GM21367 (cell line): ENCODE results near the gene SPAG16.
A peak's percentile ranks its signal among the peaks of the same experiment; 100 is the strongest.

Source experiments
- ATAC-seq: cut with Tn5 transposase; IDR thresholded peaks from one replicate; pipeline ENCODE4 v1.9.1; 2021; ENCODE audit not compliant: unreplicated experiment

SPAG16 gene

DNA sequence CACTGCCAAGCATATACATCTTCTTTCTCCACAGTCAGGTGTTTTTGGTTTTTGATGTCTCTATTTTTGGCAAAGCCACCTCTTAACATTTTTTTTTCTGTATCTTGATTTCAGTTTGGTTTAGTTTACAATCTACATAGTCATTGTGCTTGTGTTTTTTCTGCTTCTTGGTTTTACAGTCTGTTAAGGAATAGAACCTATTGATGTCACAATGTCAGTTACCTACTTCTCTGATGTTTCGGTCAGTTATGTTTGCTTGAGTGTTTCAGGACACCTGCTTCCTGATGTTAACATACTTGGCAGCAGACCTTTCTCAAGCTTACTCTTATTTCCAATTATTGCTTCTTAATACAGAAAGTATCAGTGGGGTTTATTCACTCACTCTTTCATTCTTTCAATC lies 253.3 kb downstream of the SPAG16 start:
- no peak for ATAC-seq

DNA sequence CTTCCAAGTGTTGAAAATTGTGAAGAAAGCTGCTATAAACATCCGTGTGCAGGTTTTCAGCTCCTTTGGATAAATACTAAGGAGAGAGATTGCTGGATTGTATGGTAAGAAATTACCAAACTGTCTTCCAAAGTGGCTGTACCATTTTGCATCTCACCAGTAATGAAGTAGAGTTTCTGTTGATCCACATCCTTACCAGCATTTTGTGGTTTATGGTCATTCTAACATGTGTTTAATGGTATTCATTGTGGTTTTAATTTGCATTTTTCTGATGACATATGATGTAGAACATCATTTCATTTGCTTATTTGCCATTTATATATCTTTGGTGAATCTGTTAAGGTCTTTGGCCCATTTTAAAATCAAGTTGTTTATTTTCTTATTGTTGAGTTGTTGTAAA lies 260.7 kb downstream of the SPAG16 start:
- no peak for ATAC-seq

DNA sequence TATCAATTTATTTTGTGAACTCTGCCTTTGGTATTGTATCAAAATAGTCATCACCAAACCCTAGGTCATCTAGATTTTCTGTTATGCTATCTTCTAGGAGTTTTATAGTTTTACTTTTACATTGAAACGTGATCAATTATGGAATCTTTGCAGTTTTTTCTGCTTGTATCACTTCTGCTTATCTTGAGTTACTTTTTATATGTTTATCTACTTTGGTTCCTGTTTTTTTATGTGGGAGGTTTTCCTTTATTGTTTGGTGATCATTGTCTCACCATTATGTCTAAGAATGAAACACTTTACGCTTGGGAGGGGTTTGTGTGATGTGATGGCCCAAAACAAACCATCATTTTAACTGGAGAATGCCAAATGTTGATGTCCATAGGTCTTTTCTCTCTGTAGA lies 261.2 kb downstream of the SPAG16 start:
- ATAC-seq = no peak

DNA sequence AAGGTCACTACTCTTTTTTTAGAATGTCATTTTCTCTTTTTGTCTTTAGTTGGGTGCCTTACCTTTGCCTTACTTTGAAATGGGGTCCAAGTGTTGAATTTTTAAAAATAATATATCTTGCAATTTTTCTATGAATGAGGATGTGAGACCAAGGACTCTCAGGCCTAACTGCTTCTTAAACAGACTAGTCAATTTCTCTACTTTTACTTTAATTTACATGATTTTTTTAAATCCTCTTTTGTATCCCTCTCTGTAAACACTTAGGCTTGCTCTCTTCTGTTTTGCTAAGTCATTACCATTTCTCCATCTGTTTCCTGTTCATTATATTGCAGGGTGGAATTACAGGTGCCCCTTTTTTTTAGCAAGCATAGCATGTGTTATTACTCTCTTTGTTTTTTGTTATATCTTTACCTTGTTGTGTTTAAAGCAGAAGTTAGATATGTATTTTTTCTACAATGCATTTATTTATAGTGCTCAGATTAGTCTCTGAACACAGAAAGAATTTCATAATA lies 261.8 kb downstream of the SPAG16 start:
- no peak for ATAC-seq

DNA sequence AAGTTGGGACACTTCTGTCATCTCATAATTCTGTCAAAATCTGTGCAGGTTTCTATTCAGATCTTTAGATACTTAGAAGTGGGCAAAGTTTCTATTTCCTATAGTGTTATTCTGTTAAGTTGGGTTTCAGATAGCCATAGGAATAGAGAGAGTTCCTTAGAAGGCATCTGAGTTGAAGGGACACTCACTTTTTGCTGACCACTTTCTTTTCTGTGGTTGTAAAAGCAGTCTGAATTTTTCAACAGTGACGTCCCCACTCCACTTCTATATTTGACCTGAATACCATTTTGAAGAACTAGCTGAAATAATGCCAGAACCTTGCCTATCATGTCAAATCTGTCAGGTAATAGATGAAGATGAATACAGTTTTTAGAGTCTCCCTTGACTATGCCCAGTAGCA lies 267.3 kb downstream of the SPAG16 start:
- no peak for ATAC-seq

DNA sequence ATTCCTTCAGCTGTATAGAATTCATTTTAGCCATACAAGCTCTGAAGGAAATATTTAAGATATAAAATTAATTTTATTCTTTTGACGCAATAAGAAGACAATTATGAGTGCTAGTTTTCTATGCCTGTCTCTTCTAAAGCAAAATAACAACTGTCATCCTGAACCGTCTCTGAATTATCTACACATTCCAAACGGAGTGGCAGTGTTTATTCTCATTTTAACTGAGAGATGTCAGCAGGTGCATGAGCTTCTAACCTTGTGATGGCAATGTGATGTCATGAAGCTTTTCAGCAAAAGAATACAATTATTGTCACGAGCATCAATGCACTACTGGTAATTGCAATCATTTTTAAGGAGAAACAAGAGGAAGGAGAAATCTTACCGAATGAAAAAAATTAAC lies 274.8 kb downstream of the SPAG16 start:
- no peak for ATAC-seq

DNA sequence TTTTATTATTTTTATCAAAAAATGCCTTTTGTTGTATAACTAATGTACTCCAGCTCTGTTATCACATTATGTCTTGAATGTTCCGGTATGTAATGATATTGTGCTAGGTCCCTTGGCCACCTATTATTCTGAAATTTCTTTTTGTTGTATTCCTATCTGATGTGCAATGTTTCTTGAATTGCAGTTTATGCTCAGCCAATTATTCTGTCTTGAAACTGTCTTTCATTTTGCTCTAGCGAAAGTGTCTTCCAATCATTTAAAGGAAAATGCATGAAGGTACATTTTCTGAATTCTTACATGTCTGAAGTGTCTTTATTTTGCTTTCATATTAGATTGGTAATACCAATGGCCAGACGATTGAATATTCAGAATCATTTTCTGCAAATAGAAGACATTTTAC lies 277.5 kb downstream of the SPAG16 start:
- ATAC-seq = no peak

DNA sequence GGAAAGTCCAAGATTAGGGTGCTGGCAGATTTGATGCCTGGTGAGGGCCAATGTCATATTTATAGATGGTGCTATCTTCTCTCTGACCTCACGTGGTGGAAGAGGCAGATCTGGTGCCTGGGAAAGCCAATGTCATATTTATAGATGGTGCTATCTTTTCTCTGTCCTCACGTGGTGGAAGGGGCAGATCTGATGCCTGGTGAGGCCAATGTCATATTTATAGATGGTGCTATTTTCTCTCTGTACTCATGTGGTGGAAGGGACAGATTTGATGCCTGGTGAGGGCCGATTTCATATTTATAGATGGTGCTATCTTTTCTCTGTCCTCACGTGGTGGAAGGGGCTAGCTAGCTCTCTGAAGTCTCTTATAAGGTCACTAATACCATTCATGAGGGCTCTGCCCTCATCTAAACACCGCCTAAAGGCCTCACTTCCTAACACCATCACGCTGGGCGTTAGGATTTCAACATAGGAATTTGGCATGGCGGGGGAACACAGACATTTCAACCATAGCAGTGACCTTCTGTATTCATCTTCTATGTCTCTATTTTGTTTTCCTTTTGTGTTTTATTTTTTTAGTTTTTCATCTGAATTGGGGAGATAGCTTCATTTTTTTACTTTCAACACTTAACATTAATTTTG lies 278.4 kb downstream of the SPAG16 start:
- ATAC-seq = no peak

DNA sequence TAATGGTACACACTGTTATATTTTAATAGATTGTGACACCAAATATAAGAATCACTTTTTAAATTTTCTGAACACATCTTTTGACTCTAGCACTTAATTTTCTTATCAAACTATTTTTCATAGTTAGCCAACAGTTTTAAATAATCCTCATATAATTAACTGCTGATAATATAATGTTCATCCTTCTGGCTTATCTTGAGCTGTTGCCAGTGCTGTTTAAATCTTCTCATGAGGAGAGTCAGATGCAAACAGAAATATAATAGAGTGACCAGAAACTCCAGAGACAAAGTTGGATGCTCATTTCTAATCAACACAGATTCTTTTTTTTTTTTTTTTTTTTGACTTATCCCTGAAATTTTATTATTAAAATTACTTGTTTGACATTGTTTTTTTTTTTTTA lies 282.6 kb downstream of the SPAG16 start:
- no peak for ATAC-seq

DNA sequence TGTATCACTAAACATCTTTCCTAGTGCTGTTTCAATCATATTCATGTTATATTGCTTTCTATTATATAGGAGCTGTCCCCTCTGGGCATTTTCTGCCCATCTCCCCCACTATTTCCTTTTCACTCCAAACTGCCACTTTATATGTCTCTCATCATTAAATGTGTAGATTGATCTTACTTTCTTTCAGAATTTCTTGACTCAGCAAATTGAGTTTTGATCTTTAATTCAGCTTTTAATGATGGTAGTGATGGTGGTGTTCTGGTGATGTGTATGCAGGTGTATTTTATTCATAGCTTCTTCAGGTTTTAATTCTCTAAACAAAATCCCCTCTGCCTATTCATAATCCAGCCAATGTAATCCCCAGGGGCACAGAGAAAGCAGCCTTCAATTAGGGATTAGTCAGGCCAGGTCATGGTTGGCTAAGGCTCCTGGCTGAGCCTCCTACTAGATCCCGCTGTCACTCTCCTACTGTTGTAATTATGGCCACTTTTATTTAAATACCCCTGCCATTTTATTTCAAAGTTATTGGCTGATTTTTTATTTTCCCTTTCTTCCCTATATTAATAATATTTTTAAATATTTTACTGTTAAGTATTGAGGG lies 325.4 kb downstream of the SPAG16 start:
- no peak for ATAC-seq

DNA sequence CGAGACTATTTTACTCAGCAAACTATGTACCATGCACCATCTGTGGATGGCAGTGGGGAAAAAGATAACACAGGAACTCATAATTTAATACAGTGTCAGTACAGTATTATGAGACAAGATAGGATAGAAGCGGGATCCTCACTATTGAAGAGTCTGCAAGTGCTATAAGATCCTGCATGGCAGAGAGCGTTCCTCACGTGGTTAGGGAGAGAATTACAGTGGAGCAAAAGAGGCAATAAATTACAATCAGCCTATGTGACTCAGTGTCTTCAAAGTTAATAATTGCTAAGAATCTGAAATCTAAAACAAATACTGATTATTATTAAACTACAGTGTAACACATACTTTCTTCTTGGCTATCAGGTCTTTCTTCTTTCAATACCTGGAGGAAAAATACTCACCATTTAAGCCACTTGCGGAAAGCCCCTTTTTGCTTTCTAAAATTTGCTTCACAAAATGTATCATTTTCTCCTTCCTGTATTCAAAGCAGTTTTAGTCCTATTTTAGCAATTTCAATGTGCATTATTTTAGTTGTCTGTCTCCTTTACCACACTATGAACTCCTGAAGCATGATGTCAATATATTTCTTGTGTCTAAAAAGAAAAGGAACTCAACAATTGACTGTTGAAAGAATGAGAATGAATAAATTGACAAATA lies 342.9 kb downstream of the SPAG16 start:
- ATAC-seq = peak; percentile 46

DNA sequence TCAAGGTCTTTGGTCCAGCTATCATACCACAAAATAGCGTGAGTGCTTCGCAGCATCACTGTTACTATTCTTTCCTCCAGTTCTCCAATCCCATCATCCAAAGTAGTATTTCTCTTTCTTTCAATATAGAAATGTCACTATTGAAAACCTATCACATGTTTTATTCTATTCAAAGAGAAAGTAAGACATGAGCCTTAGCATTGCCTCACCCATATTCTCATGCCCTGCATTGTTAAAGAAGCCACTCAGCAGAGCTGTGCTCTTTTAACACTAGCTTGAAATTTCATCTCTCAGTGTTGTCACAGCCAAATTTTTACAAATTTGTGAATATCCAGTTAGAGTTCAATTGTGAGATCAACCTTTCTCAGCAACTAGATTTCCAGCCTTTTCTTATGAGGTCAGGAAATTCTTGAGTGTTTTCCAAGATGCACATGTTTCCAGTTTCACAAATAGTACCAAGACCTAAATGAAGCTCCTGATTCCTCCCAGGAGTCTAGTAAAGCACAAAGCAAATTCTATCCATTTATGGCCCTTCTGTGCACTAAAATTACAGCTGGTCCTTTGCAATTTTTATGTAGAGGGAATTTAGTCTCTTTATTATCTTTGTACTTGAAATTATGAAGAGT lies 343.7 kb downstream of the SPAG16 start:
- peak; percentile 30 for ATAC-seq

DNA sequence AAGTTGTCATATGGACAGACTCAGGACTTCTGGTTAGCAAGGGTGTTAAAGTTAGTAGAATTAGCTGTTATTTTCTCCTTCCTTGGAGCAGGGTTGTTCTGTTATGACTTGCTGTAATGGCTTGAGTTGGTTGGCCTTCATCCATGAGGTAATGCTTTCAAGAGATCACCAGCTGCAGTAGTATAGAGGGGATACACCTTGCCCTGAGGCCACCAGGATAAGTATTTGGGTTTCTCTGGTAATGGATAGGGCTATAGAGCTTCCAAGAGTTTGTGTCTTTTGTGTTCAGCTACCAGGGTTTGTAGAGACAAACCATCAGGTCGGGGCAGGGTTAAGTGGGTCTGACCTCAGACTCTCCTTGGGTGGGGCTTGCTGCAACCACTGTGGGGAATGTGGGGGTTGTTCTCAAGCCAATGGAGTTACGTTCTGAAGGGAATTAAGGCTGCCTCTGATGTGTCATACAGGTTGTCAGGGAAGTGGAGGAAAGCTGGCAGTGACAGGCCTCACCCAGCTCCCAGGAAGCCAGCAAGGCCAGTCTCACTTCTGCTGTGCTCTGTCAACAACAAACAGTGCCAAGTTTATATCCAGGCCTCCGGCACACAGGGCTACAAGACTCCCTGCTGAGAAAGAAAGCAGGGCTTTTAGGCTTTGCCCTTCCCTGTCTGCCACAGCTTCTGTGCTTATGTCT lies 356.6 kb downstream of the SPAG16 start:
- no peak for ATAC-seq

DNA sequence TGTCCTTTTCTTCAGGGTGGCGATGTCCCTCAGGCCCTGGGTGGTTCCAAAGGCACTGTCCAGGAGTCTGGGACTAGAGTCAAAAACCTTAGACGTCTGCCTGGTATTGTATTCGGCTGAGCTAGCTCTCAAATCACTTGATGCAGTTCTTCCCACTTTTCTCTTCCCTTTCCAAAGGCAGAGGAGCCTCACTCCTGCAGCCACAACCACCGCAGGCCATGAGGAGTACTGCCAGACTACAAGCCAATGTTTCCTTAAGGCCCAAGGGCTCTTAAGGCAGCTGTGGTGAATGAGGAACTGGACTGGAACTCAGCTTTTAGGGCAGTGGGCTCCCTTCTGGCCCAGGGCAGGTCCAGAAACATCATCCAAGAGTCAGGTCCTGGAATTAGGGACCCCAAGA lies 360.7 kb downstream of the SPAG16 start:
- ATAC-seq = no peak

DNA sequence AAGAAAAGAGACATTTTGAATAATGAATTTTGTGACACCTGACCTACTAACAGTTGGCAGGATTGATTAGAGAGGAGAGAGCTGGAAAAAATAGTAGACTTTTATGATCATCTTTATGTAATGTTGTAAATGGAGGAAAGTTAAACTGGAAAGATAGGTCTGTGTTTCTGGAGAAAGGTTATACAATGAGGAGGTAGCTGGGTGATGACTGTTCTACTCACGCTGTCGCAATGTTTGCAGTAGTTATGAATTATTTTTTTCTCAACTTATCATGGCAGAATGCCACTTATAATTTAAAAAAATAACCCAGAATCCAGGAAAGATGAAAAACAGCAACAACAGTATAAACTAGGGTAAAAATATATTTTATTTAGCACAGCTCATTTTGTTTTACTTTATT lies 364.9 kb downstream of the SPAG16 start:
- ATAC-seq = no peak

DNA sequence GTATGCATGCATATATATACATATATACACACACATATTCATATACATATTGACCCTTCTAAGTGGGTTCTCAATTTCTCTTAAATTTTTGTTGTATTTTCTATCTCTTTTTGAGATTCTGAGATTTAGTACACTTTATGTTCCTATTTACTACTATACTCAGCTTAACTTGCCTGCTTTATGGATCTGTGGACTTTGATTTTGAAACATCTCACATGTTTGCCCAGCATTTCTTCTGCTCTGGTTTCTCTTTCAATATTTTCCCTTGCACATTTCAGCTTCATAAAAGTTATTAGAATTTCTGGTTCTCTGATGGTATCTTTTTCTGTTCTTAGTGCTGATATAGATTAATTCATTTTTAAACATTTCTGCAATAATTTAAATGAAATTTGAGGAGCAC lies 380.6 kb downstream of the SPAG16 start:
- ATAC-seq = no peak

DNA sequence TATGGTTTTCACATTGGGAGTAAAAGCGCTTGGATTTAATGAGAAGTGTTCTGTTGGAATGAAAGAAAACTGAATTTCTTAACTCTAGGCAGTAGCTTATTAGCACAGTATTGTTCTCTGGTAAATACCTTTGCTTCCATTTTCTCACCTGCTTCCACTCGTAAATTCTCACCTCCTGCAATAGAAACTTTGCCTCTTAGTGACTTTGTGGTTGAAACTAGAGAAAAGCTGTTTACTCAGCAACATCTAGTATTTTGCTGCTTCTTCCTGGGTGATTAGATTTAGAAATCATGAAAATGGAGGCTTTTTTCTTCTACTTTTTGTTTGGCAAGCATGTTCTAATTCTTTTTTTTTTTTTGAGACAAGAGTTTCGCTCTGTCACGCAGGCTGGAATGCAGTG lies 385.4 kb downstream of the SPAG16 start:
- ATAC-seq = no peak

DNA sequence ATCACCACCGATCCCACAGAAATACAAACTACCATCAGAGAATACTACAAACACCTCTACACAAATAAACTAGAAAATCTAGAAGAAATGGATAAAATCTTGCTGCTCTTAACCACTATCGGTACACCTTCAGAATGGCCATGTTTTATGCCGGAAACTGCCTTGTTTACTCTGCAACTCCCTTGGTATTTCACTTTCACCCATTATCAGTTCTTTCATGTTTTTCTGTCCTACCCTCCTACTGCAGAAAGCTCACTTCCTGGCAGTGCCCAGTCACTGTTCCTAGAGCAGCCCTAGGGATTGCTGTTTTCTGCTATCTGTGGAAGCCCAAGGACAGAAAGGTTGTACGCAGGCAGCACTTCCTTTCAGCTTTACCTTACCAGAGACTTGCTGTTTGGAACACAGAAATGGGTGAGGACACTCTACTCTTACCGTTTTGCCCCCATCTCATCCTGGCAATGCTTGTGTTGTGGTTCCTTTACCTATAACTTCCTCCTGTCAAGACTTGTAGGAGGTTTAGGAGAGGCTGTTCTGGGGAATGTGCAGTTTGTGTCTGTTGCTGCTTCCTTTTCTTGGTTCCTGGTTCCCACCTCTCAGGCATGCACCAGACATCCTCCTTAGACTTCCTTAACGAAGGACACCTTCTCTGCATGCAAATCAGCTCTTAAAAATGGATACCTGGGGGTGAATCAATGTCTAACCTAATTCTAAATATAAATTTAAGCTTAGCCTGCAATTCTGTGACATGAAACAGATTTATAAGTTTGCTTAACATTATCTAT lies 394.4 kb downstream of the SPAG16 start:
- peak; percentile 65 for ATAC-seq

DNA sequence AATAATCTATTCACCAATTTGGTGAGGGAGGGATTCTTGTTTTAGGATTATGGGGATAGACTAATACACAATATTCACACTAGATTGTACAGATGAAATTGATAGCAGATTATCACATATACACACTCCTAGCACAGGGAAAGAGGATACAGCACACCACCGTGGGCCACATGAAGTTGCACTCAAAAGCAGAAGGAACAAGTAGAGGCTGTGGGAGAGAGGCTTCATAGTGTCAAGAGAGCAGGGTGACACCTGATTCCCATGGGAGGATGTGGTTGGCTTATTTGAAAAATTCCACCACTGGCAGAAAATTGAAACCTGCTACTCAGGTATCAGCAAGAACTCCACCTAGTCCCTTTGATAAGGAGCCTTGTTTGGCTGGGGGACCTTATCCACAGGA lies 395.6 kb downstream of the SPAG16 start:
- ATAC-seq = no peak

DNA sequence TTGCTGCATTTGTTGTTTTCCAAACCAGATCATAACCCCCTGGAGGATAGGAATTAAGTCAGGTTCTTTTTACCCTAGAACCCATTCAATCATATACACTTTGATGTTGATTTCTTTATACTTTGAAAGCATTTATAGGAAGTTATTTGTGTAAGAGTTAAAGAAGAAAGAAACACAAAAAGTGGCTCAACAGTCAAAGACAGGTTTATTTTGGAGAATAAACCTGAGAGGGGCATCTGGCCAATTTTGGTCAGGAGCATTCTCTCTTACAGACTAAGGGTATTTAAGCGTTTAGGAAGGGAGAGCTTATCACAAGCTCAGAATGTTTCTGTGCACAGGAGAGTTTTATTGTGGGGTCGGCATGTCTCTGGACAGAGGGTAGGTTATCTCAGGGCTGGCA lies 398.0 kb downstream of the SPAG16 start:
- no peak for ATAC-seq

DNA sequence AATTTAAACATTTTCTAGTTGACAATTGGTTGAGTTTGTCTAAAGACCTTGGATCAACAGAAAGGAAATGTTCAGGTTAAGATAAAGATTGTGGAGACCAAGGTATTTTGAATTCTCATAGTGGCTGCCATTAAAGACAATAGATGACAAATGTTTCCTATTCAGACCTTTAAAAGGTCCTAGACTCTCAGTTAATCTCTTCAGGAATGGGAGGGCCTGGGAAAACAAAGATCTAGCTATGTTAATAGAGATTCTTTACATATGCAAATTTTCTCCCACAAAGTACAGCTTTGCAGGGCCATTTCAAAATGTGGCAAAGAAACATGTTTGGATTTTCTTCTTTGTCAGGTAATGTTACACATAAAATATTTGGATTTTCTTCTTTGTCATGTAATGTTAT lies 403.9 kb downstream of the SPAG16 start:
- no peak for ATAC-seq
